GM18508 (cell line): ENCODE data around the gene TMEM184B.

Experiments
- ATAC-seq: cut with Tn5 transposase; IDR thresholded peaks from one replicate; pipeline ENCODE4 v1.9.1; 2021; ENCODE audit warnings: moderate number of reproducible peaks; ENCODE audit not compliant: insufficient read depth, unreplicated experiment

TMEM184B gene

GRCh38 chr22:38272373-38273134 lies at the start of gene TMEM184B:
TMEM184B (minus strand) TSS chr22:38273010; CDS start chr22:38247961, 25,049 bp downstream.
- no peak for ATAC-seq

- ATAC-seq, result no peak
Measured at GRCh38 chr22:38320605-38321402, 48.0 kb upstream of the TMEM184B start.

GRCh38 chr22:38318792-38319773 lies 46.3 kb upstream of the TMEM184B start:
- ATAC-seq, result no peak

GRCh38 chr22:38317995-38318715 lies 45.3 kb upstream of the TMEM184B start:
- ATAC-seq, result no peak

GRCh38 chr22:38317122-38317994 lies 44.5 kb upstream of the TMEM184B start, which contains the start of gene CSNK1E:
CSNK1E (minus strand) TSS chr22:38317433; CDS start chr22:38314157, 3,276 bp downstream.
- no peak for ATAC-seq

- no peak for ATAC-seq
Measured at GRCh38 chr22:38316364-38317121, 43.7 kb upstream of the TMEM184B start.

- ATAC-seq, result no peak
Measured at GRCh38 chr22:38315823-38316363, 43.1 kb upstream of the TMEM184B start.

GRCh38 chr22:38314933-38315822 lies 42.4 kb upstream of the TMEM184B start:
- ATAC-seq, result no peak

GRCh38 chr22:38314051-38314932 lies 41.5 kb upstream of the TMEM184B start:
- ATAC-seq, result no peak

GRCh38 chr22:38313384-38313955 lies 40.7 kb upstream of the TMEM184B start:
- no peak for ATAC-seq

- ATAC-seq, result no peak
Measured at GRCh38 chr22:38312261-38312800, 39.5 kb upstream of the TMEM184B start.

- no peak for ATAC-seq
Measured at GRCh38 chr22:38311323-38311620, 38.5 kb upstream of the TMEM184B start.

GRCh38 chr22:38310518-38311322 lies 37.9 kb upstream of the TMEM184B start:
- no peak for ATAC-seq
